HPDE6-E6E7 (cell line): Measurements from ENCODE around the gene CCNA2.
A peak's percentile ranks its signal among the peaks of the same experiment; 100 is the strongest.

Source experiments
- DNase-seq: peaks from one replicate; pipeline ENCODE4 v3.0.0; 2011; ENCODE audit warnings: missing footprints; ENCODE audit errors: extremely low spot score

CCNA2 gene

DNA sequence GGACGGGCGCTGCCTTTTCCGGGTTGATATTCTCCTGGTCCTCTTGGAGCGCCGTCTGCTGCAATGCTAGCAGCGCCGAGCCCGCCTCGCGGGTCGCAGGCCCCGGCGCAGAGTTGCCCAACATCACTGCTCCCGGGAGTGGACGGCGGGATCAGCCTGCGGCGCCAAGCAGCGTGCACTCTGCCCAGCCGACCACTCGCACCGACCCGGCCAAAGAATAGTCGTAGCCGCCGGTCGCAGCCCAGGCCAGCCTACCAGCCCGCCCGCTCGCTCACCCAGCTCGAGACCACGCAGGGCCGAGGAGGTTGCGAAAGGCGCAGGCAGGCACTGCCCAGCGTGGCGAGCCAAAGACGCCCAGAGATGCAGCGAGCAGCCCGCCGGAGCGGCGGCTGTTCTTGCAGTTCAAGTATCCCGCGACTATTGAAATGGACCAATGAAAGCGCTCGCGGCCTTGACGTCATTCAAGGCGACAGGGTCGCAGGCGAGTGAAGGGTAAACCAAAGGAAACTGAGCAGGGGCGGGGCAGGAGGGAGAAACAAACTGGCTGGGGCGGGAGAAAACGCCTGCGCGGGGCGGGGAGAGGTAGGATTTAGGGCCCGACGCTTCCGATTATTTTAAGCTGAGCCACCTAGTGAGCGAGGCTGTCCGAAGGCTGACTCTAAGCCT lies at the start of gene CCNA2:
Gene CCNA2 (minus strand): TSS at position 379 of the 666 bp plus-strand sequence. CDS start 255 bp downstream, at position 124.
- peak; percentile 92 for DNase-seq

- DNase-seq = peak; percentile 88
Observed at GRCh38 chr4:121869841-121870822, 46.4 kb upstream of the CCNA2 start, which contains the start of gene BBS7. Gene BBS7 (minus strand): TSS chr4:121870474. CDS start chr4:121870313, 161 bp downstream.

DNA sequence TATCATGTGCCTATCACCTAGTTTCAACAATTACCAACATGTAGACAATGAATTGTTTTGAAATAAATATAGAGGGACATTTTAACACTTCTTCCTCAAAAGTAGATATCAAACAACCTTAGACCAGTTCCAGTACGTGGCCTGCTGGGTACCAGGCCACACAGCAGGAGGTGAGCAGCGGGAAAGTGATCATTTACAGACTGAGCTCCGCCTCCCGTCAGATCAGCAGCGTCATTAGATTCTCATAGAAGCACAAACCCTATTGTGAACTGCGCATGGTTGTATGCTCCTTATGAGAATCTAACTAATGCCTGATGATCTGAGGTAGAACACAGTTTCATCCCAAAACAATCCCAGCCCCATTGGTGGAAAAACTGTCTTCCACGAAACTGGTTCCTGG lies 40.1 kb upstream of the CCNA2 start:
- no peak for DNase-seq

- no peak for DNase-seq
Observed at GRCh38 chr4:121861426-121861825, 37.7 kb upstream of the CCNA2 start.

GRCh38 chr4:121860121-121860520 lies 36.4 kb upstream of the CCNA2 start:
- no peak for DNase-seq

DNA sequence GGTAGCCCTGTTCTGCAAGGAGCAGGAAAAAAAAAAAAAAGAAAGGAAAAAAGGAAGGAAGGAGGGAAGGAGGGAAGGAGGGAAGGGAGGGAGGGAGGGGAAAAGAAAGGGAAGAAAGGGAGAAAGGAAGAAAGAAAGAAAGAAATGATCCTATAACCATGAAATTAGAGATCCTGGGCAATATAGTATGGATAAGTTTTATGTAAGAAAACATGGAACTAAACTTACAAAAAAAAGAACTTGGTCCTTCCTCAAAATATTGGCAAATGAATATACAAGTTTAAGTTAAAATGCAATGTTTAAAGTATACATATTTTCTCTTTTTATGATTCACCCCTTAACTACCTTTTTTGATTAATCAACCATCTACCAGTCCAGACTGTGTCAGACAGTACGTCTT lies 27.7 kb upstream of the CCNA2 start:
- no peak for DNase-seq

GRCh38 chr4:121846662-121847061 lies 23.0 kb upstream of the CCNA2 start:
- DNase-seq = no peak

- no peak for DNase-seq
Observed at GRCh38 chr4:121842862-121843261, 19.2 kb upstream of the CCNA2 start.

DNA sequence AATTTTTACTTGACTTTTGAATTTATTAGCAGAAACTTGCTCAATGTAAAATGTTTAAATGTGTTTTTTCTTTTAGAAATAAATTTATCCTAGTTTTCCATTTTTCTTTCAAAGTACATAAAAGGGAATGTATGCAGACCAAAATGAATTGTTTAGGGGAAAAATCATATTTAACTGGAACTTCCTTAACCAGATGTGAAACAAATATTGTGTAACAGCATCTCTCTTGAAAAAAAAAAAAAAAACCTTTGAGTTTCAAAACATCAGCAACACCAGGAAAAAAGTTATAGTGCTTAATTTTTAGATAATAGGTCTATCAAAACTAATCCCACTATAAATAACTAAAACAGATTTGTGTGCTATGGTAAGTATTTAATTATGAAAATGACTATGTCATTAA lies 14.5 kb upstream of the CCNA2 start:
- DNase-seq = no peak

DNA sequence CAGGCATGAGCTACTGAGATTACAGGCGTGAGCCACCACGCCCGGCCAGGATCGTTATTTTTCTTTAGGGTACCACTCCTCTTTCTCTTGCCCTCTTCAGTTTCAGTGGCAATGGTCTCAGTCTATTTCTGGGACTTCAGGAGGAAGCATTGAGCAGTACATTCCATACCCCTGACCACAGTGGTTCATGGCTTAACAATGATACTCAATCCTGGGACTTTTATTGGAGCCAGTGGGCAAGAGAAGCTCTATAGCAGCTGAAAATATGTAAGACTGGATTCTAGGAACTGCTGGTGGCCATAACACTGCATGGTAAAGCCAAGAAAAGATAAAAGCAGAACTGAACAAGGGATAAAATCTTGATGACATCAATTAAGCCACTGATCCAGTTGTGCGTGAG lies 5.8 kb upstream of the CCNA2 start:
- DNase-seq = no peak

DNA sequence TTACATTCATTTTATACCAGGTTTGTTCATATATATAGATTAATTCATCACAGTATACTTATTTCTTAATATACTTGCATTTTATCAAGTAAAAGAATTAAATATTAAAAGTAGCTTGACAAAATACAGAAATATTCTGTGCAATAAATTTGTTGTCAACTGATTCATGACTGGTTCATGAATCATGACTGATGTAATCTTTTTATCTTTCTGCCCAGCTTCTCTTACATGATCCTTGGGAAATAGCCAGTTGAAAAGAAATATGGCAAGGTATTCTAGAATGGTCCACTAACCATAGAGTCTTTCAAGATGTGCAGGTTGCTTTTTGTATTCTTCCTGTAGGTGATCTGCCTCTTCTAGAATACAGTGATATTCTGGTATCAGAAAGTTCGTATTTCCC lies 4.2 kb upstream of the CCNA2 start:
- peak; percentile 35 for DNase-seq

DNA sequence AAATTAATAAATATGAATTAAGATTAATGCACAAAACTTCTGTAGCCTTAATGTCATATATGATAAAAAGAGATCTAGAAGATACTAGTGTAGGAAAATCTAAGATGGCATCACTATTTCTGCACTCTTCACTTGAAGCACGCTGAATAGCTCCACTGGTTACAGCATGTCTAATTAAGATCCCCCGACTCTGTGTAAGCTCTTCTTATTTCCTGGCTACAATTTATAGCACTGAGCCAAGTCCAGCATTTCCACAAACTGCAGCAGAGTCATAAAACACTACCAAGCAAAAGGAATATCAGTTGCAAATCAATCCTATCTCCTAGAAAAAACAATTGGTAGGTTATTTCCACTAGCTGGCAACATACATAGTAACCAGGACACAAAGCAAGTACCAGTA lies 1.3 kb upstream of the CCNA2 start:
- DNase-seq = no peak

GRCh38 chr4:121824171-121824527 lies 466 bp upstream of the CCNA2 start:
- no peak for DNase-seq

- DNase-seq = peak; percentile 6
Observed at GRCh38 chr4:121822796-121823504, 733 bp downstream of the CCNA2 start.

- no peak for DNase-seq
Observed at GRCh38 chr4:121822047-121822446, 1.6 kb downstream of the CCNA2 start.

DNA sequence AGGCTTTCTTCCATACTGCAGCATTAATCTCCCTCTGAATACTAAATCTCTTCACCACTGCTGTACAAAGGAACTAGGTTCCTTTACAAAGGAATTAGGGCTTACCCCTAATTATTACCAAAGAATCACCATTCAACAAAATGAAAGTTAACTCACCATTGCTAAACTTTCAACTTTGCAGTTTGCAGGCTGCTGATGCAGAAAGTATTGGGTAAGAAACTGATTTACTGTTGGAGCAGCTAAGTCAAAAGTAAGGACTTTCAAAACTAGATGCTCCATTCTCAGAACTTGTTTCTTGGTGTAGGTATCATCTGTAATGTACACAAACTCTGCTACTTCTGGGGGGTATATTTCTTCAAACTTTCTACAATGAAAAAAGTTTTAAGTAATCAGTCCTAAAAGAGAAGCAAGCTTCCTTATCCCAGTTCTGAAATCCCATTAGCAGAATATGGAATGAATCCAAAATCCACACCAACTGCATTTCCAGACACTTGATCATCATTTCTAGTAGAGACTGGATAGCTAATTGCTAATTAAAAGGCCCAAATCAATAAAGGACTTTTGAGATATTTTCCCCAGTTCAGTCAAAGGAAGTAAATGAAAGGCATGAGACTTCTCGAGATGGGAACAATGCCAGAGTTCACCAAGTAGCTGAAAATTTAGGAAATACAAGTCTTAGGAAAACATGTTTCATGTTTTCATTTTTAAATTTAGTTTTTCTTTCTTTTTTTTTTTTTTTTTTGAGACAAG lies 4.3 kb downstream of the CCNA2 start:
- DNase-seq = no peak

- no peak for DNase-seq
Observed at GRCh38 chr4:121818215-121818614, 5.5 kb downstream of the CCNA2 start.

DNA sequence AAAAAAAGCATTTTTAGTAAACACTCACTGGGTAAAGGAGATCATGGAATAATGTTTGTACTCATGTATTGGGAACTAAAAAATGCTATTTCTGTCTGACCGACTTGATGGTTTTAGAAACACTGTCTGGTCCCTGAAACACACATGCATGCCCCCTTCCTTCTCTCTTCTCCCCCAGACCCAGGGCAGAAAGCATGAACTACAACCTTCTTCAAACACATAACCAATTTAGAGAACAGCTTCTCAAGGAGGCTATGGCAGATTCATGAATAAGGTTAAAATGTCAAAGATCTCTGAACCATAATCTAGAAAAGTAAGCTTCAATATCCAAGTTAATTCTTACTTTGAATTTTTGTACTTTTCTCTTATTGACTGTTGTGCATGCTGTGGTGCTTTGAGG lies 6.0 kb downstream of the CCNA2 start:
- no peak for DNase-seq

DNA sequence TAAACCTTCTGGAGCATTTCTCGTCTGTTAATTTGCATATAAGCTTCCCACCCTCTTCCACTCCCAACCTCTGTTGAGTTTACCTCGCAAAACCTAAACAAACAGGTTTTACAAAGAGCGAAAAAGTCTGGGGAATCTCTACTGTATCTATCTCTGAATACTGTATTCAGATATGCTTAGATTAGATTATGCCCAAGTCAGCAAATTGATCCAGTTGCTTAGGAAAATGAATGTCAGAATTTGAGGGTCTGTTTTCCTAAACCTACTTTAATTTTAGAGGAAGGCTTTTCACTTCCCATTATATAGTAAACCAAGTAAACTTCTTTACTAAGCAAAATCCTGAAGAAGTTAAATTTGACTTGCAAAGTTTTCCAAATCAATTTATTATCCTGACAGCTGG lies 6.7 kb downstream of the CCNA2 start:
- DNase-seq = no peak

DNA sequence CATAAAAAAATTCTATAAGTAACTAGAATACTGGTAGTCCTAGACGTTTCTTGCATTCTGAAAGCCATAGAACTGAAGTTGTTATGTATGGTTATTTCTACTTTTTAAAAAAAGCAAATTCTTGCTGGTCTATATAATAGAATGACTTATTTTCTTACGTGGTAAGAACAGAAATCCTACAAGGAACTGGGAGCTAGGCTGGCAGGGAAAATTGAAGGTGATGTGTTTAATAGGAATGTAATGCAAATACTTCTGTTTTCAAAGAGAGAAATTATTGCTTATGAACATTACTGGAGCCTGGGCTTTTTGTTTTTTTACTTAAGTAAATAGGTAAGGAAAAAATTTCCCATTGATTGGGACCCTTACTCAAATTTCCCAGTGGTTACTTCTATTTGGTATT lies 8.9 kb downstream of the CCNA2 start:
- DNase-seq = no peak

- DNase-seq = no peak
Observed at GRCh38 chr4:121811122-121811521, 12.6 kb downstream of the CCNA2 start.

DNA sequence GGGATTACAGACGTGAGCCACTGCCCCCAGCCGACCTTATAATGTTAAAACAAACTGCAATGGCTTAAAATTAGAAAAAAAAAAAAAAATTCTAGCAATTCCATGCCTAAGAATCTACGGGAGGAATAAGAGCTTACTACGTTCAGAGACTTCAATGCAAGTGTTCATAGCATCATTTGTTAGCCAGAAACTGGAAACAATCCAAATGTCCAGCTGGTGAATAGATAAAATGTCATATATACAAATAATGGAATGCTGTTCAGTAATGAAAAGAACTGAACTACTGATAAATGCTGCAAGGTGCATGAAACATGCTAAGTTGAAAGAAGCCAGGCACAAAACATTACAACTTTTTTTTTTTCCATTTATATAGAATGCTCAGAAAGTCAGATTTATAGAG lies 17.3 kb downstream of the CCNA2 start:
- no peak for DNase-seq
